Kidney (tissue), 14 donors: ENCODE results near the gene MED13L. TPM values are rescaled to one million over a fixed set of nuclear protein-coding genes. Genes with fewer than 3 reads are reported as not detected.

Experiments
- DNase-seq, 5 donors: peaks; one replicate each; pipeline ENCODE4 v3.0.0-alpha.2; 2013 to 2020
- FAIRE-seq: peaks from 2 replicates; lab custom pipeline; 2012; peaks lifted over from hg19 to GRCh38; lab: Jason Lieb, UNC
- H3K27ac ChIP-seq, 2 donors: one replicate each; pipeline ENCODE4 v1.7.0; 2013; ENCODE audit warnings: low read depth in 2 of 2, low read length in 2 of 2, inconsistent platforms in 1 of 2
- H3K27me3 ChIP-seq: one replicate; pipeline ENCODE4 v1.7.1; 2013; ENCODE audit warnings: low read length, inconsistent platforms; ENCODE audit not compliant: control insufficient read depth, insufficient read depth
- H3K36me3 ChIP-seq, 3 donors: one replicate each; pipeline versions ENCODE4 v1.7.0 to v1.7.1; 2013; ENCODE audit warnings: low read length in 3 of 3, control low read depth in 1 of 3, inconsistent platforms in 1 of 3; ENCODE audit not compliant: insufficient read depth in 3 of 3, control insufficient read depth in 2 of 3
- H3K4me1 ChIP-seq, 3 donors: one replicate each; pipeline versions ENCODE4 v1.7.0 to v1.7.1; 2013; ENCODE audit warnings: low read length in 3 of 3, inconsistent platforms in 1 of 3, low read depth in 1 of 3; ENCODE audit not compliant: control insufficient read depth in 2 of 3, insufficient read depth in 2 of 3
- H3K4me3 ChIP-seq, 3 donors: one replicate each; pipeline versions ENCODE4 v1.7.0 to v1.8.1; 2013; ENCODE audit warnings: low read length in 3 of 3, control low read depth in 1 of 3, inconsistent platforms in 1 of 3
- H3K9ac ChIP-seq, 3 donors: one replicate each; pipeline versions ENCODE4 v1.7.0 to v1.7.1; 2013; ENCODE audit warnings: low read length in 3 of 3, control low read depth in 1 of 3, inconsistent platforms in 1 of 3
- H3K9me3 ChIP-seq, 3 donors: one replicate each; pipeline versions ENCODE4 v1.7.0 to v1.7.1; 2013; ENCODE audit warnings: low read length in 3 of 3, control low read depth in 1 of 3, inconsistent platforms in 1 of 3; ENCODE audit not compliant: control insufficient read depth in 2 of 3, insufficient read depth in 1 of 3
- CTCF ChIP-seq: IDR thresholded peaks from 3 replicates; pipeline ENCODE4 v1.5.1; 2012; ENCODE audit warnings: mild to moderate bottlenecking, moderate library complexity, borderline replicate concordance; ENCODE audit not compliant: insufficient read depth; ENCODE audit errors: extremely low read depth
- intact Hi-C: fragments of 100-400 bp; cut with DNase I; formaldehyde crosslinking; loops from one replicate; pipeline ENCODE4 v1.11.1; 2022
- polyA plus RNA-seq: library from polyadenylated mRNA; stranded (reverse); fragments of 350-450 nt; fragmentation: Illumina TruSeq; extraction: RNeasy Lipid Tissue Mini Kit (QIAGEN cat#74804); gene quantifications from one replicate; pipeline ENCODE4 v1.2.3, GENCODE V29; 2014; ENCODE audit warnings: low read depth, low replicate concordance; ENCODE audit not compliant: insufficient read depth
- total RNA-seq: library from RNA; stranded (reverse); fragmentation: NEBNext Ultra II Directional; extraction: Animal tissue kit (Norgen Biotek cat#: 25700); gene quantifications from one replicate; pipeline ENCODE4 v1.2.1, GENCODE V29; 2021
- donor health status: control.
- donor health status: control.
- donor health status: control.
- donor health status: control.
- donor health status: control.
- donor health status: DM: yes; HTN: yes; CAD: no.
- donor health status: Normal renal cell carcinoma (clear cell type).

MED13L gene
- total and polyA plus RNA-seq, 2 donors from 2014 or later: 7.1 to 153 TPM

- DNase-seq (no peak), FAIRE-seq (no peak)
- H3K36me3 ChIP-seq: no peaks in the 10 kb centered on the region
- H3K9ac ChIP-seq: no peak overlapping the region
- intact Hi-C loops: no loop called here
- H3K9me3 ChIP-seq: no peaks in the 10 kb centered on the region
- no peak overlapping the region for H3K4me3 ChIP-seq
- TF ChIP-seq CTCF: no peak
- no peaks in the 10 kb centered on the region for H3K27me3 ChIP-seq
- H3K4me1 ChIP-seq: peaks cover 0 to 18% (median 2%) of the 10 kb centered on the region in 3 donors
- H3K27ac ChIP-seq: no peak overlapping the region
Observed at GRCh38 chr12:116220756-116221155, 56.7 kb downstream of the MED13L start.

- Histone ChIP-seq H3K9ac (no peak overlapping the region), H3K9me3 (no peaks in the 10 kb centered on the region), H3K4me3 (no peak overlapping the region), H3K27me3 (no peaks in the 10 kb centered on the region), H3K27ac (no peak overlapping the region), H3K4me1 (peaks cover 0 to 17% (median 2%) of the 10 kb centered on the region in 3 donors), H3K36me3 (no peaks in the 10 kb centered on the region)
- TF ChIP-seq CTCF: no peak
- DNase-seq (no peak), FAIRE-seq (no peak)
- intact Hi-C loops: no loop called here
Observed at GRCh38 chr12:116217045-116217735, 60.3 kb downstream of the MED13L start.

- Histone ChIP-seq H3K36me3 (no peaks in the 10 kb centered on the region), H3K27ac (no peak overlapping the region), H3K4me3 (no peak overlapping the region), H3K27me3 (no peaks in the 10 kb centered on the region), H3K4me1 (peaks cover 0 to 16% (median 2%) of the 10 kb centered on the region in 3 donors), H3K9me3 (no peaks in the 10 kb centered on the region), H3K9ac (no peak overlapping the region)
- intact Hi-C loops: no loop called here
- no peak for TF ChIP-seq CTCF
- FAIRE-seq (no peak), DNase-seq (no peak)
Observed at GRCh38 chr12:116216022-116216756, 61.3 kb downstream of the MED13L start.
